Testis (tissue), 2 donors: ENCODE data around the gene ZNF26.

Experiments
- POLR2A ChIP-seq: fragments of 450-650 bp; IDR thresholded peaks from one replicate; pipeline ENCODE4 v1.6.1; 2017; ENCODE audit warnings: antibody characterized with exemption, mild to moderate bottlenecking, moderate library complexity
- TF ChIP-seq, protein P1 (sequence below), 3 experiments: fragments of 450-650 bp in 2 of 3; fragments of 200-600 bp in 1 of 3; sonication (generic) in 1 of 3; IDR thresholded peaks; one replicate each; pipeline ENCODE4 v1.5.1; 2016 to 2019; ENCODE audit warnings: antibody characterized with exemption in 3 of 3, mild to moderate bottlenecking in 2 of 3, moderate library complexity in 1 of 3

DNA sequence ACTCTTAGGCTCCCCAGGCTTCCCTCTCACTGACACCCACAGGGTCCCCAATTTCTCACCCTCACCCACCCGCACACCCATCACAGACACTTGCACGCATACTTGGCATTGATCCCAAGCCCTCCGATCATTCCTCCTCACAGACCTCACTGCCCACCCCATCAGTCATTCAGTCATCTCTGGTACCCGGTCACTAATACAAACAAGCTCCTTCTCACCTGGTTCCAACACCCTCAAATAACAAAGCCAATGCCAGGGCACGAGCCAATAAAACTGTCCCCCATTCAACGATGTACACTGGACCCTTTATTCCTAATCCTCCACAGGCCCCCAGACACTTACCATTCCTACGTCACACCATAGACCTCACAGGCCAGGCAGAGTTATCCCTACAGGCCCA is 32.4 kb upstream of the ZNF26 start:
- TF ChIP-seq, protein P1, sequence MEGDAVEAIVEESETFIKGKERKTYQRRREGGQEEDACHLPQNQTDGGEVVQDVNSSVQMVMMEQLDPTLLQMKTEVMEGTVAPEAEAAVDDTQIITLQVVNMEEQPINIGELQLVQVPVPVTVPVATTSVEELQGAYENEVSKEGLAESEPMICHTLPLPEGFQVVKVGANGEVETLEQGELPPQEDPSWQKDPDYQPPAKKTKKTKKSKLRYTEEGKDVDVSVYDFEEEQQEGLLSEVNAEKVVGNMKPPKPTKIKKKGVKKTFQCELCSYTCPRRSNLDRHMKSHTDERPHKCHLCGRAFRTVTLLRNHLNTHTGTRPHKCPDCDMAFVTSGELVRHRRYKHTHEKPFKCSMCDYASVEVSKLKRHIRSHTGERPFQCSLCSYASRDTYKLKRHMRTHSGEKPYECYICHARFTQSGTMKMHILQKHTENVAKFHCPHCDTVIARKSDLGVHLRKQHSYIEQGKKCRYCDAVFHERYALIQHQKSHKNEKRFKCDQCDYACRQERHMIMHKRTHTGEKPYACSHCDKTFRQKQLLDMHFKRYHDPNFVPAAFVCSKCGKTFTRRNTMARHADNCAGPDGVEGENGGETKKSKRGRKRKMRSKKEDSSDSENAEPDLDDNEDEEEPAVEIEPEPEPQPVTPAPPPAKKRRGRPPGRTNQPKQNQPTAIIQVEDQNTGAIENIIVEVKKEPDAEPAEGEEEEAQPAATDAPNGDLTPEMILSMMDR (IDR thresholded peaks at IDR 0.05), result no peak
- TF ChIP-seq POLR2A, result no peak
